ENCODE measurements around the gene PYGO2. TPM values are rescaled to one million over a fixed set of nuclear protein-coding genes. Genes with fewer than 3 reads are reported as not detected.
A peak's percentile ranks its signal among the peaks of the same experiment; 100 is the strongest.

Gene PYGO2
- total RNA-seq, 1 experiment from 2014 or later = 37.3 TPM

- no peak for DNase-seq
- no peaks in the 10 kb centered on the region for H4K20me1 ChIP-seq (ENCODE audit: insufficient read depth, low read depth, low read length)
- peak overlapping the region; percentile 74; the same call in 1 of the 2 replicates for H3K9ac ChIP-seq (ENCODE audit: low read length)
- H2AFZ ChIP-seq (ENCODE audit: low read length) = no peak overlapping the region
- no peaks in the 10 kb centered on the region for H3K9me3 ChIP-seq (ENCODE audit: low read length)
- H3K4me3 ChIP-seq (ENCODE audit: low read length) = no peak overlapping the region
- H3K36me3 ChIP-seq (ENCODE audit: insufficient read depth, low read length) = no peaks in the 10 kb centered on the region
- H3K4me2 ChIP-seq (ENCODE audit: low read depth, low read length, poor library complexity, severe bottlenecking) = peak overlapping the region; percentile 83
- peaks cover 41% of the 10 kb centered on the region for H3K79me2 ChIP-seq (ENCODE audit: low read length)
- H3K27ac ChIP-seq (ENCODE audit: low read length) = peak overlapping the region; percentile 39; the same call in 1 of the 2 replicates
- H3K4me1 ChIP-seq (ENCODE audit: low read length) = peaks cover 55% of the 10 kb centered on the region
- H3K9me2 ChIP-seq (replicated peaks; ENCODE audit: insufficient read depth, low read length) = no peaks in the 10 kb centered on the region
- no peaks in the 10 kb centered on the region for H3K27me3 ChIP-seq (ENCODE audit: low read length)
Measured at GRCh38 chr1:154957091-154957657, 4.4 kb downstream of the PYGO2 start.

GRCh38 chr1:154956544-154956941 is 5.0 kb downstream of the PYGO2 start:
- H3K9me3 ChIP-seq (ENCODE audit: low read length) = no peaks in the 10 kb centered on the region
- peak overlapping the region; percentile 39 for H3K27ac ChIP-seq (ENCODE audit: low read length)
- H3K36me3 ChIP-seq (ENCODE audit: insufficient read depth, low read length) = no peaks in the 10 kb centered on the region
- H3K9me2 ChIP-seq (replicated peaks; ENCODE audit: insufficient read depth, low read length) = no peaks in the 10 kb centered on the region
- peak overlapping the region; percentile 74 for H3K9ac ChIP-seq (ENCODE audit: low read length)
- H3K27me3 ChIP-seq (ENCODE audit: low read length) = no peaks in the 10 kb centered on the region
- peaks cover 41% of the 10 kb centered on the region for H3K79me2 ChIP-seq (ENCODE audit: low read length)
- H3K4me1 ChIP-seq (ENCODE audit: low read length) = peaks cover 61% of the 10 kb centered on the region
- no peaks in the 10 kb centered on the region for H4K20me1 ChIP-seq (ENCODE audit: insufficient read depth, low read depth, low read length)
- H3K4me2 ChIP-seq (ENCODE audit: low read depth, low read length, poor library complexity, severe bottlenecking) = peak overlapping the region; percentile 83
- peak overlapping the region; percentile 72 for H3K4me3 ChIP-seq (ENCODE audit: low read length)
- no peak for DNase-seq
- H2AFZ ChIP-seq (ENCODE audit: low read length) = no peak overlapping the region

GRCh38 chr1:154955718-154956543 is 5.7 kb downstream of the PYGO2 start, which contains the start of gene PBXIP1:
Gene PBXIP1, minus strand, starts transcription at chr1:154956099. Its CDS starts 2,378 bp downstream, at chr1:154953721.
- peaks cover 67% of the 10 kb centered on the region for H3K4me1 ChIP-seq (ENCODE audit: low read length)
- H3K4me2 ChIP-seq (ENCODE audit: low read depth, low read length, poor library complexity, severe bottlenecking) = peak within 1 kb of the TSS; percentile 83
- peaks cover 42% of the 10 kb centered on the region for H3K79me2 ChIP-seq (ENCODE audit: low read length)
- H3K9me3 ChIP-seq (ENCODE audit: low read length) = no peaks in the 10 kb centered on the region
- H3K27ac ChIP-seq (ENCODE audit: low read length) = peak within 1 kb of the TSS; percentile 88
- H3K4me3 ChIP-seq (ENCODE audit: low read length) = peak within 1 kb of the TSS; percentile 72
- H3K9me2 ChIP-seq (replicated peaks; ENCODE audit: insufficient read depth, low read length) = no peaks in the 10 kb centered on the region
- H2AFZ ChIP-seq (ENCODE audit: low read length) = no peak within 1 kb of the TSS
- H3K27me3 ChIP-seq (ENCODE audit: low read length) = no peaks in the 10 kb centered on the region
- no peaks in the 10 kb centered on the region for H3K36me3 ChIP-seq (ENCODE audit: insufficient read depth, low read length)
- H3K9ac ChIP-seq (ENCODE audit: low read length) = peak within 1 kb of the TSS; percentile 74
- H4K20me1 ChIP-seq (ENCODE audit: insufficient read depth, low read depth, low read length) = no peaks in the 10 kb centered on the region
- peak; percentile 97 for DNase-seq

- no peaks in the 10 kb centered on the region for H3K9me3 ChIP-seq (ENCODE audit: low read length)
- peak overlapping the region; percentile 88 for H3K27ac ChIP-seq (ENCODE audit: low read length)
- no peaks in the 10 kb centered on the region for H3K9me2 ChIP-seq (replicated peaks; ENCODE audit: insufficient read depth, low read length)
- H4K20me1 ChIP-seq (ENCODE audit: insufficient read depth, low read depth, low read length) = no peaks in the 10 kb centered on the region
- no peaks in the 10 kb centered on the region for H3K27me3 ChIP-seq (ENCODE audit: low read length)
- peak overlapping the region; percentile 83 for H3K4me2 ChIP-seq (ENCODE audit: low read depth, low read length, poor library complexity, severe bottlenecking)
- H3K4me1 ChIP-seq (ENCODE audit: low read length) = peaks cover 65% of the 10 kb centered on the region
- 0 out of 2 replicates have a peak, but pooled peaks cover 3% of the 10 kb centered on the region for H3K36me3 ChIP-seq (ENCODE audit: insufficient read depth, low read length)
- H3K79me2 ChIP-seq (ENCODE audit: low read length) = peaks cover 37% of the 10 kb centered on the region
- H3K4me3 ChIP-seq (ENCODE audit: low read length) = peak overlapping the region; percentile 72
- H2AFZ ChIP-seq (ENCODE audit: low read length) = no peak overlapping the region
- peak overlapping the region; percentile 74 for H3K9ac ChIP-seq (ENCODE audit: low read length)
- DNase-seq = peak; percentile 88
Measured at GRCh38 chr1:154955039-154955717, 6.4 kb downstream of the PYGO2 start.

- no peaks in the 10 kb centered on the region for H4K20me1 ChIP-seq (ENCODE audit: insufficient read depth, low read depth, low read length)
- 0 out of 2 replicates have a peak, but pooled peaks cover 3% of the 10 kb centered on the region for H3K36me3 ChIP-seq (ENCODE audit: insufficient read depth, low read length)
- H3K9me2 ChIP-seq (replicated peaks; ENCODE audit: insufficient read depth, low read length) = no peaks in the 10 kb centered on the region
- peak overlapping the region; percentile 74 for H3K9ac ChIP-seq (ENCODE audit: low read length)
- H3K4me2 ChIP-seq (ENCODE audit: low read depth, low read length, poor library complexity, severe bottlenecking) = peak overlapping the region; percentile 83
- no peaks in the 10 kb centered on the region for H3K27me3 ChIP-seq (ENCODE audit: low read length)
- no peak overlapping the region for H2AFZ ChIP-seq (ENCODE audit: low read length)
- H3K9me3 ChIP-seq (ENCODE audit: low read length) = no peaks in the 10 kb centered on the region
- peak overlapping the region; percentile 72 for H3K4me3 ChIP-seq (ENCODE audit: low read length)
- no peak for DNase-seq
- peaks cover 35% of the 10 kb centered on the region for H3K79me2 ChIP-seq (ENCODE audit: low read length)
- peak overlapping the region; percentile 88 for H3K27ac ChIP-seq (ENCODE audit: low read length)
- H3K4me1 ChIP-seq (ENCODE audit: low read length) = peaks cover 64% of the 10 kb centered on the region
Measured at GRCh38 chr1:154954541-154954940, 7.0 kb downstream of the PYGO2 start.

GRCh38 chr1:154953611-154954038 is 8.0 kb downstream of the PYGO2 start:
- no peaks in the 10 kb centered on the region for H3K9me2 ChIP-seq (replicated peaks; ENCODE audit: insufficient read depth, low read length)
- no peaks in the 10 kb centered on the region for H4K20me1 ChIP-seq (ENCODE audit: insufficient read depth, low read depth, low read length)
- no peaks in the 10 kb centered on the region for H3K27me3 ChIP-seq (ENCODE audit: low read length)
- peaks cover 35% of the 10 kb centered on the region for H3K79me2 ChIP-seq (ENCODE audit: low read length)
- H3K27ac ChIP-seq (ENCODE audit: low read length) = peak overlapping the region; percentile 88
- peaks cover 64% of the 10 kb centered on the region for H3K4me1 ChIP-seq (ENCODE audit: low read length)
- H3K4me3 ChIP-seq (ENCODE audit: low read length) = peak overlapping the region; percentile 72
- no peak overlapping the region for H2AFZ ChIP-seq (ENCODE audit: low read length)
- 0 out of 2 replicates have a peak, but pooled peaks cover 3% of the 10 kb centered on the region for H3K36me3 ChIP-seq (ENCODE audit: insufficient read depth, low read length)
- no peak for DNase-seq
- no peaks in the 10 kb centered on the region for H3K9me3 ChIP-seq (ENCODE audit: low read length)
- H3K9ac ChIP-seq (ENCODE audit: low read length) = peak overlapping the region; percentile 74
- peak overlapping the region; percentile 83 for H3K4me2 ChIP-seq (ENCODE audit: low read depth, low read length, poor library complexity, severe bottlenecking)

- Histone ChIP-seq H2AFZ (ENCODE audit: low read length) (no peak overlapping the region), H3K9me3 (ENCODE audit: low read length) (no peaks in the 10 kb centered on the region), H3K79me2 (ENCODE audit: low read length) (peaks cover 35% of the 10 kb centered on the region), H3K4me2 (ENCODE audit: low read depth, low read length, poor library complexity, severe bottlenecking) (peak overlapping the region; percentile 83), H3K4me3 (ENCODE audit: low read length) (peak overlapping the region; percentile 72; the same call in 1 of the 2 replicates), H3K4me1 (ENCODE audit: low read length) (peaks cover 64% of the 10 kb centered on the region), H3K36me3 (ENCODE audit: insufficient read depth, low read length) (0 out of 2 replicates have a peak, but pooled peaks cover 3% of the 10 kb centered on the region), H3K27ac (ENCODE audit: low read length) (peak overlapping the region; percentile 88), H3K27me3 (ENCODE audit: low read length) (no peaks in the 10 kb centered on the region), H4K20me1 (ENCODE audit: insufficient read depth, low read depth, low read length) (no peaks in the 10 kb centered on the region), H3K9ac (ENCODE audit: low read length) (peak overlapping the region; percentile 74), H3K9me2 (replicated peaks; ENCODE audit: insufficient read depth, low read length) (no peaks in the 10 kb centered on the region)
- DNase-seq = no peak
Measured at GRCh38 chr1:154952664-154953063, 8.9 kb downstream of the PYGO2 start.

Measured in Karpas-422 (cell line).